Endothelial cell of umbilical vein (primary cell): ENCODE measurements around the gene MMP25. TPM values are rescaled to one million over a fixed set of nuclear protein-coding genes. Genes with fewer than 3 reads are reported as not detected.

Source experiments
- BruUV-seq: library from RNA; stranded (reverse); fragments of 400-500 nt; replicated peaks from 2 replicates; lab custom pipeline; 2021; lab: Mats Ljungman, UMichigan
- CTCF ChIA-PET: fragments of 300-600, 350-600 bp; sonication (Branson Sonifier 250); formaldehyde crosslinking; loops from one replicate; lab custom pipeline; 2021; ENCODE audit warnings: antibody characterized with exemption, inconsistent platforms; lab: Charles Lee
- POLR2A ChIA-PET: fragments of 300-600, 350-600 bp; sonication (Branson Sonifier 250); formaldehyde crosslinking; loops from one replicate; lab custom pipeline; 2021; ENCODE audit warnings: antibody characterized with exemption, inconsistent platforms; lab: Charles Lee
- DNase-seq: peaks from one replicate; pipeline ENCODE4 v3.0.0-alpha.2; 2011; ENCODE audit warnings: low read depth, low spot score
- FAIRE-seq: peaks from 2 replicates; lab custom pipeline; 2011; peaks lifted over from hg19 to GRCh38; lab: Jason Lieb, UNC
- H2AFZ ChIP-seq: 2 replicates; pipeline ENCODE4 v1.6.0; 2012; ENCODE audit warnings: low read depth, low read length, control low read depth, inconsistent platforms
- H3K27ac ChIP-seq: 2 replicates; pipeline ENCODE4 v1.5.1; 2011; ENCODE audit warnings: low read depth, mild to moderate bottlenecking, control low read depth, low read length, moderate library complexity; ENCODE audit not compliant: insufficient read depth
- H3K27me3 ChIP-seq, 2 experiments: 2 replicates each; pipeline versions ENCODE4 v1.6.0 to v1.6.1; 2011; ENCODE audit warnings: low read length in 2 of 2, mixed read lengths in 1 of 2; ENCODE audit not compliant: control insufficient read depth in 2 of 2, insufficient read depth in 2 of 2
- H3K36me3 ChIP-seq, 2 experiments: 2 replicates in 1 of 2; 3 replicates in 1 of 2; pipeline ENCODE4 v1.5.1; 2011; ENCODE audit warnings: low read length in 2 of 2, mild to moderate bottlenecking in 1 of 2, moderate library complexity in 1 of 2; ENCODE audit not compliant: control insufficient read depth in 2 of 2, insufficient read depth in 2 of 2; ENCODE audit errors: extremely low read depth in 1 of 2
- H3K4me1 ChIP-seq: 3 replicates; pipeline ENCODE4 v1.5.1; 2011; ENCODE audit warnings: mild to moderate bottlenecking, low read length; ENCODE audit not compliant: control insufficient read depth, insufficient read depth; ENCODE audit errors: extremely low read depth
- H3K4me2 ChIP-seq: 2 replicates; pipeline ENCODE4 v1.6.1; 2011; ENCODE audit warnings: low read length, control low read depth, mixed read lengths; ENCODE audit not compliant: insufficient read depth
- H3K4me3 ChIP-seq, 3 experiments: fragments of 200-600 bp in 1 of 3; sonication (generic), shearing (Covaris generic) in 1 of 3; replicated peaks in 1 of 3; 2 replicates each; pipeline ENCODE4 v1.5.1; 2011 to 2016; ENCODE audit warnings: control low read depth in 3 of 3, low read length in 3 of 3, mild to moderate bottlenecking in 2 of 3, inconsistent platforms in 1 of 3, low read depth in 1 of 3, moderate library complexity in 1 of 3; ENCODE audit not compliant: insufficient read depth in 1 of 3
- H3K79me2 ChIP-seq: 2 replicates; pipeline ENCODE4 v1.6.0; 2012; ENCODE audit warnings: low read length, inconsistent platforms; ENCODE audit not compliant: control insufficient read depth, insufficient read depth
- H3K9ac ChIP-seq: replicated peaks from 2 replicates; pipeline ENCODE3; 2011; ENCODE audit warnings: low read length, control low read depth; ENCODE audit not compliant: insufficient read depth; ENCODE audit errors: extremely low read depth
- H3K9me1 ChIP-seq: replicated peaks from 3 replicates; pipeline ENCODE4 v1.6.0; 2011; ENCODE audit warnings: mild to moderate bottlenecking, low read length; ENCODE audit not compliant: control insufficient read depth, insufficient read depth; ENCODE audit errors: extremely low read depth
- H3K9me3 ChIP-seq: replicated peaks from 2 replicates; pipeline ENCODE4 v1.5.1; 2012; ENCODE audit warnings: low read length, inconsistent platforms; ENCODE audit not compliant: control insufficient read depth, insufficient read depth
- H4K20me1 ChIP-seq: replicated peaks from 2 replicates; pipeline ENCODE3; 2011; ENCODE audit warnings: mild to moderate bottlenecking, low read length; ENCODE audit not compliant: control insufficient read depth, insufficient read depth; ENCODE audit errors: extremely low read depth
- EZH2 ChIP-seq: IDR thresholded peaks from 2 replicates; pipeline ENCODE4 v1.6.1; 2012; ENCODE audit warnings: borderline replicate concordance, low read depth, mild to moderate bottlenecking, moderate library complexity, low read length, inconsistent platforms; ENCODE audit not compliant: severe bottlenecking
- FOS ChIP-seq: IDR thresholded peaks from 2 replicates; pipeline ENCODE4 v1.6.1; 2011; ENCODE audit warnings: mild to moderate bottlenecking, low read length, moderate library complexity, borderline replicate concordance; ENCODE audit not compliant: insufficient read depth
- GATA2 ChIP-seq: IDR thresholded peaks from 2 replicates; pipeline ENCODE4 v1.7.0; 2011; ENCODE audit warnings: low read depth, mild to moderate bottlenecking, moderate library complexity, mixed read lengths, low read length; ENCODE audit not compliant: insufficient read length, insufficient read depth
- JUN ChIP-seq: IDR thresholded peaks from 2 replicates; pipeline ENCODE4 v1.6.1; 2011; ENCODE audit warnings: borderline replicate concordance, low read depth; ENCODE audit not compliant: insufficient read length, insufficient read depth
- MAX ChIP-seq: IDR thresholded peaks from 2 replicates; pipeline ENCODE4 v1.6.1; 2011; ENCODE audit not compliant: insufficient read depth, insufficient read length
- MYC ChIP-seq: IDR thresholded peaks from one replicate; pipeline ENCODE4 v1.6.1; 2011; ENCODE audit warnings: mild to moderate bottlenecking, low read depth, low read length
- POLR2A ChIP-seq: IDR thresholded peaks from 2 replicates; pipeline ENCODE4 v1.6.1; 2012; ENCODE audit warnings: low read depth, mild to moderate bottlenecking, control low read depth, low read length
- POLR2AphosphoS5 ChIP-seq: IDR thresholded peaks from 2 replicates; pipeline ENCODE4 v1.6.1; 2012; ENCODE audit warnings: low read depth, mild to moderate bottlenecking, control low read depth, low read length, moderate library complexity; ENCODE audit not compliant: insufficient read depth
- dilution Hi-C: fragments of 300-500 bp; cut with MboI; formaldehyde crosslinking; loops from one replicate; pipeline ENCODE4 v1.15.0; 2019; ENCODE audit warnings: low sequenced_read_pairs; ENCODE audit not compliant: extremely low pct_ligation_motif_present
- intact Hi-C: fragments of 100-400 bp; cut with micrococcal nuclease; formaldehyde crosslinking; loops from one replicate; pipeline ENCODE4 v1.10.0; 2022
- polyA plus RNA-seq, 4 experiments: library from polyadenylated mRNA; depleted of rRNA in 3 of 4; stranded (reverse) in 3 of 4; unstranded in 1 of 4; fragments of >200 nt; gene quantifications; 2 replicates each; pipeline versions ENCODE4 v1.2.1 to v1.2.3, GENCODE V29; 2011 to 2012; ENCODE audit warnings: missing spikeins in 1 of 4
- total RNA-seq: library from RNA; stranded (reverse); gene quantifications from 2 replicates; pipeline ENCODE4 v1.2.3, GENCODE V29; 2021
- TF ChIP-seq, protein P1 (sequence below), 2 donors: IDR thresholded peaks; 1 replicate in 1 of 2; 2 replicates in 1 of 2; pipeline ENCODE4 v1.5.1; 2011; ENCODE audit warnings: low read length in 2 of 2, mild to moderate bottlenecking in 2 of 2, moderate library complexity in 2 of 2, control low read depth in 1 of 2, inconsistent platforms in 1 of 2, low read depth in 1 of 2; ENCODE audit not compliant: insufficient read depth in 1 of 2; ENCODE audit errors: extremely low read depth in 1 of 2

MMP25 gene
- total and polyA plus RNA-seq, 2 donors (not counting 3 experiments of a cell fraction or from before 2014, with no cell fraction given), result 0.08 to 0.35 TPM

DNA sequence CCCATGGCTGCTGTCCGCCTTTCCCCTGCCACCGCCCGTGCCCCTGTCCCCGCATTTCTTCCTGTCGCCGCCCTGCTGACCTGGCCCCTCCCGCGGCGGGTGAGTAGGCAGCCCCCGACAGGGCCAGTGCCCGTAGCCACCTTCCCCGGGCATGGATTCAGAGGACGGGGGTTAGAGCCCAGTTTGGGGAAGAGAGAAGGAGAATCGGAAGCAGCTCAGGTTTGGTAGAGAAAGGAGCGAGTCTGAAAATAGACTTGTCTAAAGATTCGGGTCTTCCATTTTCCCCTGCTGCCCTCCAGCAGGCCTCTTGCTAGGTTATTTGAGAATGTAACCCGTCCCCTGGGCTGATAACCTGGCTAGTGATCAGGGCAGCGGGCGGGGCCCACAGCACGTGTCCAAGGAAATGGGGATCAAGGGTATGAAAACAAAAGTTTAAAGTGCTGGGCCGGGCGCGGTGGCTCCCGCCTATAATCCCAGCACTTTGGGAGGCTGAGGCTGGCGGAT lies 41.5 kb upstream of the MMP25 start:
- Histone ChIP-seq H3K4me3 (peak overlapping the region in 1 of 3 experiments; percentile 10), H3K36me3 (no peaks in the 10 kb centered on the region), H3K4me2 (peak overlapping the region; percentile 60), H3K79me2 (no peaks in the 10 kb centered on the region), H2AFZ (peak overlapping the region; percentile 42), H3K9ac (no peak overlapping the region), H3K27ac (no peak overlapping the region), H3K27me3 (no peaks in the 10 kb centered on the region), H4K20me1 (no peaks in the 10 kb centered on the region), H3K9me3 (no peaks in the 10 kb centered on the region), H3K9me1 (no peaks in the 10 kb centered on the region), H3K4me1 (peaks cover 16% of the 10 kb centered on the region)
- FAIRE-seq, result no peak
- dilution Hi-C loops (no loop called here), intact Hi-C loops (loop anchor here (1.0 kb wide), 1 partner anchor 15 kb away; the partner anchor contains the start of gene TNFRSF12A)
- DNase-seq, result no peak
- TF ChIP-seq EZH2, result no peak
- ChIA-PET CTCF (interaction anchor here (3.3 to 3.6 kb wide), 2 partner anchors 15 to 25 kb away, joined by 13 to 97 read pairs; partner anchors contain the start of gene TNFRSF12A), POLR2A (interaction anchor here (2.1 kb wide), 1 partner anchor 16 kb away, joined by 16 read pairs; the partner anchor contains the start of gene TNFRSF12A)
- BruUV-seq, result no TSS peak

- Histone ChIP-seq H3K9me3 (no peaks in the 10 kb centered on the region), H4K20me1 (no peaks in the 10 kb centered on the region), H3K27me3 (peaks cover 7 to 8% of the 10 kb centered on the region in 2 experiments), H3K4me1 (peaks cover 16% of the 10 kb centered on the region), H3K9me1 (no peaks in the 10 kb centered on the region), H3K4me2 (no peak overlapping the region), H3K27ac (no peak overlapping the region), H3K79me2 (no peaks in the 10 kb centered on the region), H2AFZ (peak overlapping the region; percentile 77), H3K9ac (no peak overlapping the region), H3K36me3 (no peaks in the 10 kb centered on the region), H3K4me3 (no peak overlapping the region)
- DNase-seq (no peak), FAIRE-seq (no peak)
- TF ChIP-seq EZH2, result no peak
- TF ChIP-seq GATA2, result no peak
- no peak for TF ChIP-seq FOS
- TF ChIP-seq, protein P1, sequence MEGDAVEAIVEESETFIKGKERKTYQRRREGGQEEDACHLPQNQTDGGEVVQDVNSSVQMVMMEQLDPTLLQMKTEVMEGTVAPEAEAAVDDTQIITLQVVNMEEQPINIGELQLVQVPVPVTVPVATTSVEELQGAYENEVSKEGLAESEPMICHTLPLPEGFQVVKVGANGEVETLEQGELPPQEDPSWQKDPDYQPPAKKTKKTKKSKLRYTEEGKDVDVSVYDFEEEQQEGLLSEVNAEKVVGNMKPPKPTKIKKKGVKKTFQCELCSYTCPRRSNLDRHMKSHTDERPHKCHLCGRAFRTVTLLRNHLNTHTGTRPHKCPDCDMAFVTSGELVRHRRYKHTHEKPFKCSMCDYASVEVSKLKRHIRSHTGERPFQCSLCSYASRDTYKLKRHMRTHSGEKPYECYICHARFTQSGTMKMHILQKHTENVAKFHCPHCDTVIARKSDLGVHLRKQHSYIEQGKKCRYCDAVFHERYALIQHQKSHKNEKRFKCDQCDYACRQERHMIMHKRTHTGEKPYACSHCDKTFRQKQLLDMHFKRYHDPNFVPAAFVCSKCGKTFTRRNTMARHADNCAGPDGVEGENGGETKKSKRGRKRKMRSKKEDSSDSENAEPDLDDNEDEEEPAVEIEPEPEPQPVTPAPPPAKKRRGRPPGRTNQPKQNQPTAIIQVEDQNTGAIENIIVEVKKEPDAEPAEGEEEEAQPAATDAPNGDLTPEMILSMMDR (IDR thresholded peaks at IDR 0.05; ENCODE audit: extremely low read depth in 1 of 2, insufficient read depth in 1 of 2, low read depth in 1 of 2, low read length in 2 of 2), result no peak
- TF ChIP-seq MAX, result no peak
- no peak for TF ChIP-seq JUN
- no peak for TF ChIP-seq POLR2AphosphoS5
- no peak for TF ChIP-seq POLR2A
- no peak for TF ChIP-seq MYC
- dilution Hi-C loops, result no loop called here
- POLR2A ChIA-PET, result interaction anchor here (1.8 kb wide), 1 partner anchor 13 kb away, joined by 11 read pairs; the partner anchor contains the start of gene TNFRSF12A
- intact Hi-C loops, result no loop called here
- CTCF ChIA-PET, result interaction anchor here (1.7 to 1.8 kb wide), 3 partner anchors 13 to 25 kb away, joined by 6 to 10 read pairs (median 8); partner anchors contain the start of gene TNFRSF12A
- BruUV-seq, result no TSS peak
Observed at GRCh38 chr16:3007059-3007956, 39.1 kb upstream of the MMP25 start.
